Neuronal stem cell (in vitro differentiated cells): ENCODE results near the gene CR2.

ENCODE experiments used
- DNase-seq: peaks from one replicate; pipeline ENCODE4 v3.0.0-alpha.2; 2013; ENCODE audit warnings: low spot score
- H2AFZ ChIP-seq: one replicate; pipeline ENCODE4 v1.6.1; 2013; ENCODE audit warnings: mild to moderate bottlenecking, low read length, inconsistent platforms
- H2AK5ac ChIP-seq: 2 replicates; pipeline ENCODE4 v1.6.1; 2013; ENCODE audit warnings: low read depth, mild to moderate bottlenecking, inconsistent platforms, low read length, moderate library complexity, mixed read lengths
- H2BK120ac ChIP-seq: 2 replicates; pipeline ENCODE4 v1.6.1; 2013; ENCODE audit warnings: low read depth, mild to moderate bottlenecking, inconsistent platforms, low read length, moderate library complexity, mixed read lengths
- H2BK12ac ChIP-seq: one replicate; pipeline ENCODE4 v1.6.1; 2013; ENCODE audit warnings: low read length, inconsistent platforms
- H2BK15ac ChIP-seq: 2 replicates; pipeline ENCODE4 v1.6.1; 2013; ENCODE audit warnings: mild to moderate bottlenecking, low read length, inconsistent platforms, mixed read lengths
- H2BK5ac ChIP-seq: one replicate; pipeline ENCODE4 v1.6.1; 2013; ENCODE audit warnings: inconsistent platforms, mild to moderate bottlenecking, low read length, moderate library complexity
- H3K14ac ChIP-seq: one replicate; pipeline ENCODE4 v1.6.1; 2013; ENCODE audit warnings: low read length, inconsistent platforms
- H3K18ac ChIP-seq: 2 replicates; pipeline ENCODE4 v1.6.1; 2013; ENCODE audit warnings: low read length, inconsistent platforms
- H3K23ac ChIP-seq: 2 replicates; pipeline ENCODE4 v1.6.1; 2013; ENCODE audit warnings: low read depth, mild to moderate bottlenecking, mixed read lengths, low read length, inconsistent platforms; ENCODE audit not compliant: poor library complexity
- H3K27ac ChIP-seq: replicated peaks from 3 replicates; pipeline ENCODE4 v1.5.1; 2013; ENCODE audit warnings: low read length, inconsistent platforms
- H3K27me3 ChIP-seq, 3 experiments: 2 replicates each; pipeline ENCODE4 v1.6.1; 2013; ENCODE audit warnings: low read length in 3 of 3, mild to moderate bottlenecking in 2 of 3, inconsistent platforms in 1 of 3, low read depth in 1 of 3, mixed read lengths in 1 of 3, moderate library complexity in 1 of 3; ENCODE audit not compliant: control insufficient read depth in 3 of 3, insufficient read depth in 3 of 3
- H3K36me3 ChIP-seq, 2 donors: replicated peaks in 1 of 2; 2 replicates each; pipeline ENCODE4 v1.6.1; 2013; ENCODE audit warnings: low read length in 2 of 2; ENCODE audit not compliant: control insufficient read depth in 2 of 2, insufficient read depth in 2 of 2
- H3K4ac ChIP-seq: 2 replicates; pipeline ENCODE4 v1.6.1; 2013; ENCODE audit warnings: inconsistent platforms, mild to moderate bottlenecking, low read length, moderate library complexity
- H3K4me1 ChIP-seq, 2 donors: 1 replicate in 1 of 2; 2 replicates in 1 of 2; pipeline ENCODE4 v1.6.1; 2013; ENCODE audit warnings: low read length in 2 of 2, low read depth in 1 of 2; ENCODE audit not compliant: control insufficient read depth in 2 of 2, insufficient read depth in 1 of 2
- H3K4me2 ChIP-seq: one replicate; pipeline ENCODE4 v1.6.1; 2013; ENCODE audit warnings: mild to moderate bottlenecking, low read length, inconsistent platforms; ENCODE audit not compliant: insufficient read depth, poor library complexity, severe bottlenecking
- H3K4me3 ChIP-seq, 2 donors: 2 replicates each; pipeline ENCODE4 v1.5.1; 2013; ENCODE audit warnings: low read length in 2 of 2, mild to moderate bottlenecking in 2 of 2, inconsistent platforms in 1 of 2, moderate library complexity in 1 of 2
- H3K79me1 ChIP-seq: one replicate; pipeline ENCODE4 v1.6.1; 2013; ENCODE audit warnings: low read depth, mild to moderate bottlenecking, inconsistent platforms, low read length, moderate library complexity
- H3K9ac ChIP-seq: one replicate; pipeline ENCODE4 v1.6.1; 2013; ENCODE audit warnings: mild to moderate bottlenecking, low read depth, low read length, inconsistent platforms; ENCODE audit not compliant: poor library complexity
- H3K9me3 ChIP-seq, 2 donors: replicated peaks in 1 of 2; 2 replicates each; pipeline versions ENCODE3 to v1.6.1; 2013; ENCODE audit warnings: low read length in 2 of 2, mild to moderate bottlenecking in 2 of 2, inconsistent platforms in 1 of 2, low read depth in 1 of 2, mixed read lengths in 1 of 2, moderate library complexity in 1 of 2; ENCODE audit not compliant: control insufficient read depth in 2 of 2, insufficient read depth in 1 of 2
- H4K8ac ChIP-seq: one replicate; pipeline ENCODE4 v1.6.1; 2013; ENCODE audit warnings: low read depth, mild to moderate bottlenecking, inconsistent platforms, low read length, moderate library complexity
- H4K91ac ChIP-seq: one replicate; pipeline ENCODE4 v1.6.1; 2013; ENCODE audit warnings: low read length, low read depth, mild to moderate bottlenecking, inconsistent platforms; ENCODE audit not compliant: poor library complexity
- WGBS, 2 donors: extraction: QIAGEN DNeasy Blood & Tissue Kit; methylation state at CpG; one replicate each; pipeline ENCODE4 v1.1.7; 2013; ENCODE audit warnings: missing lambda C conversion rate in 2 of 2, mixed read lengths in 1 of 2; ENCODE audit not compliant: insufficient read length in 2 of 2, insufficient replicate concordance in 1 of 2; ENCODE audit errors: extremely low coverage in 2 of 2; 5-methylcytosine and 5-hydroxymethylcytosine counted together

Gene CR2

DNA sequence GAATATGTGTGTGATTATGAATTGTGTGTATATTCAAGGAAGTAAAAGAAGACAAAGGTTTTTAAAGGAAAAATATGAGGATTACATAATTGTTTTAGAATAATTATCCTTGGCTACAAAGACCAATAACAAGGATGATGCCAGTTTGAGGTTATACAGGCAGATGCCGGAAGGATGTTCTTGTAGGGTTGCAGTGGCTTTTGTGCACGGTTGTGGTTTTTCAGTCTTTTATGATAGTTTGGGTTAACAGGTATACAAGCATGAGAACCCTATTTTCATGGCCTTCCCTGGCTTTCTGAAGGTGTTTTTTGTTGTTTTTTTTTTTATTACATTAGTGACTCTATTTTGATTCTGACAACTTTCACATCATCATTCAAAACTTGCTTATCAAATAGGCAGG lies 4.9 kb downstream of the CR2 start:
- Histone ChIP-seq H3K14ac (no peak overlapping the region), H2AFZ (no peak overlapping the region), H3K9me3 (peaks cover 0 to 1% of the 10 kb centered on the region in 2 donors), H2BK12ac (no peak overlapping the region), H3K9ac (no peak overlapping the region), H2BK5ac (no peak overlapping the region), H3K4me1 (no peaks in the 10 kb centered on the region), H2BK15ac (no peak overlapping the region), H4K91ac (no peak overlapping the region), H3K79me1 (no peaks in the 10 kb centered on the region), H3K23ac (no peak overlapping the region), H3K27me3 (peaks cover 0 to 38% (median 17%) of the 10 kb centered on the region in 3 experiments), H3K4ac (no peak overlapping the region), H4K8ac (no peak overlapping the region), H2AK5ac (no peak overlapping the region), H3K36me3 (no peaks in the 10 kb centered on the region), H2BK120ac (no peak overlapping the region), H3K27ac (no peak overlapping the region), H3K18ac (no peak overlapping the region), H3K4me3 (no peak overlapping the region), H3K4me2 (no peak overlapping the region)
- WGBS, 2 donors, result no CpG with 5 or more reads among the region's 2 CpGs
- no peak for DNase-seq

DNA sequence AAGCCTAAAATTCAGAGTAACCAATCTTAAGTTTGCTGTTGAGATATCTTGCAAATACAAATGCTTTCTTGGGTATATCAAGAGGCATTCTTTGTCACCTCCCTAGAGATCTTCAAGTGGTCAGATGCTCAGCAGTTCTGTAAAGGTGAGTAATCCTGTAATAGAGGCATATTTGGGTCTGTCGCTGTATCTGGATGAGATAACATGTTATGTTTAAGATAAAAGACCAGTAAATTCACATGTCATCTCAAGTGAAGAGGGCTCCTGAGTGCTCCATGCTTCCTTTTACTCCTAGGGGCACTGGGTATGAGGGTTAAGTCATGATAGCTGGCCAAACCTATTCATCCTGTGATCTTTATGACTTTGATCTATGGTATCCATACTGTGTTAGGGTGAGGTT lies 7.5 kb downstream of the CR2 start:
- H3K4me1 ChIP-seq, result no peaks in the 10 kb centered on the region
- no peak overlapping the region for H2AK5ac ChIP-seq
- no peak overlapping the region for H2BK12ac ChIP-seq
- no peaks in the 10 kb centered on the region for H3K9me3 ChIP-seq
- no peak for DNase-seq
- no peak overlapping the region for H2BK15ac ChIP-seq
- no peak overlapping the region for H3K14ac ChIP-seq
- H4K91ac ChIP-seq, result no peak overlapping the region
- no peak overlapping the region for H4K8ac ChIP-seq
- no peak overlapping the region for H2AFZ ChIP-seq
- no CpG with 5 or more reads among the region's 1 CpG for WGBS, 2 donors
- H2BK5ac ChIP-seq, result no peak overlapping the region
- H3K27ac ChIP-seq, result no peak overlapping the region
- H3K27me3 ChIP-seq, result peaks cover 0 to 13% (median 0%) of the 10 kb centered on the region in 3 experiments
- no peaks in the 10 kb centered on the region for H3K79me1 ChIP-seq
- H3K23ac ChIP-seq, result no peak overlapping the region
- H3K18ac ChIP-seq, result no peak overlapping the region
- no peak overlapping the region for H3K9ac ChIP-seq
- no peak overlapping the region for H3K4ac ChIP-seq
- H2BK120ac ChIP-seq, result no peak overlapping the region
- H3K36me3 ChIP-seq, result no peaks in the 10 kb centered on the region
- no peak overlapping the region for H3K4me2 ChIP-seq
- H3K4me3 ChIP-seq, result no peak overlapping the region

DNA sequence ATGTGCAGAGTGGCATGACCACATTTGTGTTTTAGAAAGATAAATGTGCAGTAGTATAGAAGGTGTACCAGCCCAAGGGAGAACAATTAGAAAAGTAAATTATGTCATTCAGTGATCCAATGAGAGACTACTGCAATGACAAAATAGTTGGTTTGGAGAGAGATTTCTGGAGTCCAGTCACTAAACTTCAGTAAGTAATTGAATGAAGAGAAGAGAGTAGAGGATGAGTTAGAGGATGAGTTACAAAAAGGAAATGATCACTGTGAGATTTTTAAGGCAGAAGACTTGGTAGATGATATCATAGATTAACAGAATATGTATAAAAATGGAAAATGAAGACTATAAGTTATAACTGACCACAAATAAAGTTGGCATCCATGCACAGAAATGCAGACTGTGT lies 8.4 kb downstream of the CR2 start:
- no peak overlapping the region for H2BK120ac ChIP-seq
- no peak overlapping the region for H3K27ac ChIP-seq
- no peak overlapping the region for H3K23ac ChIP-seq
- H4K8ac ChIP-seq, result no peak overlapping the region
- H2AFZ ChIP-seq, result no peak overlapping the region
- no peaks in the 10 kb centered on the region for H3K9me3 ChIP-seq
- H3K14ac ChIP-seq, result no peak overlapping the region
- H3K27me3 ChIP-seq, result peaks cover 0 to 4% (median 0%) of the 10 kb centered on the region in 3 experiments
- no peaks in the 10 kb centered on the region for H3K36me3 ChIP-seq
- H3K18ac ChIP-seq, result no peak overlapping the region
- no peak for DNase-seq
- no peaks in the 10 kb centered on the region for H3K79me1 ChIP-seq
- H3K4ac ChIP-seq, result no peak overlapping the region
- H2AK5ac ChIP-seq, result no peak overlapping the region
- no peak overlapping the region for H3K4me3 ChIP-seq
- H4K91ac ChIP-seq, result no peak overlapping the region
- no peak overlapping the region for H3K4me2 ChIP-seq
- no peak overlapping the region for H2BK5ac ChIP-seq
- no peak overlapping the region for H2BK12ac ChIP-seq
- no peak overlapping the region for H3K9ac ChIP-seq
- no peaks in the 10 kb centered on the region for H3K4me1 ChIP-seq
- no peak overlapping the region for H2BK15ac ChIP-seq

GRCh38 chr1:207463021-207463420 lies 8.9 kb downstream of the CR2 start:
- no peak overlapping the region for H3K23ac ChIP-seq
- DNase-seq, result no peak
- H3K4me1 ChIP-seq, result no peaks in the 10 kb centered on the region

More at GRCh38 chr1:207463021-207463420, 8.9 kb downstream of the CR2 start:
- Histone ChIP-seq H3K27me3 (peaks cover 0 to 4% (median 0%) of the 10 kb centered on the region in 3 experiments), H2BK120ac (no peak overlapping the region), H2AFZ (no peak overlapping the region), H3K36me3 (no peaks in the 10 kb centered on the region), H3K4ac (no peak overlapping the region), H3K9me3 (no peaks in the 10 kb centered on the region), H3K79me1 (no peaks in the 10 kb centered on the region), H3K14ac (no peak overlapping the region), H3K4me3 (no peak overlapping the region), H3K18ac (no peak overlapping the region), H4K91ac (no peak overlapping the region), H2BK5ac (no peak overlapping the region), H3K4me2 (no peak overlapping the region), H3K9ac (no peak overlapping the region), H3K27ac (no peak overlapping the region), H4K8ac (no peak overlapping the region), H2BK15ac (no peak overlapping the region), H2AK5ac (no peak overlapping the region), H2BK12ac (no peak overlapping the region)
